Motor neuron (in vitro differentiated cells): ENCODE results near the gene ACMSD. TPM values are rescaled to one million over a fixed set of nuclear protein-coding genes. Genes with fewer than 3 reads are reported as not detected.
A peak's percentile ranks its signal among the peaks of the same experiment; 100 is the strongest.
"Not testable (repeated sequence)": the region's sequence is repeated elsewhere in the genome, so short reads cannot be mapped to it uniquely, and the experiment has no call there.

Source experiments
- ATAC-seq, 8 experiments: fragments of 200-7000 bp; cut with Tn5 transposase; replicated peaks in 6 of 8; 2 replicates each; pipeline ENCODE4 v1.8.0; 2021; ENCODE audit warnings: mild to moderate bottlenecking in 8 of 8, moderate library complexity in 8 of 8
- H3K27ac ChIP-seq, 2 donors: fragments of 250-450 bp; sonication (Bioruptor Pico); 2 replicates each; pipeline ENCODE4 v1.9.0; 2021; ENCODE audit warnings: antibody characterized with exemption in 2 of 2, mild to moderate bottlenecking in 2 of 2, moderate library complexity in 1 of 2
- H3K4me1 ChIP-seq, 2 donors: fragments of 250-450 bp; sonication (Bioruptor Pico); replicated peaks in 1 of 2; 2 replicates each; pipeline ENCODE4 v1.6.1; 2021; ENCODE audit warnings: antibody characterized with exemption in 2 of 2, mild to moderate bottlenecking in 2 of 2, moderate library complexity in 1 of 2
- H3K4me3 ChIP-seq, 5 donors: fragments of 250-450 bp; sonication (Bioruptor Pico); 2 replicates each; pipeline ENCODE4 v1.9.0; 2021; ENCODE audit warnings: antibody characterized with exemption in 5 of 5, mild to moderate bottlenecking in 5 of 5, moderate library complexity in 4 of 5
- whole genome bisulfite sequencing, 10 experiments: fragments of 450-650 bp; shearing (Covaris generic); methylation state at CpG; one replicate each; pipeline ENCODE4 v1.0.0; 2022; 5-methylcytosine and 5-hydroxymethylcytosine counted together
- in situ Hi-C, 9 experiments: fragments of 400-800 bp; cut with MboI; loops; one replicate each; pipeline ENCODE4 v1.15.0; 2021; ENCODE audit warnings: low sequenced_read_pairs in 9 of 9, low pct_unique_long_range_greater_than_20kb in 2 of 9; ENCODE audit not compliant: unreplicated experiment in 9 of 9
- total RNA-seq, 8 experiments: library from RNA; unstranded; fragments of 300-600 nt; gene quantifications; 2 replicates each; pipeline versions ENCODE4 v1.2.3 to v1.2.4, GENCODE V29; 2022

The ACMSD gene
- total RNA-seq, 8 experiments from 2014 or later: 0.16 to 1.5 (median 0.37) TPM; not detected in 1

DNA sequence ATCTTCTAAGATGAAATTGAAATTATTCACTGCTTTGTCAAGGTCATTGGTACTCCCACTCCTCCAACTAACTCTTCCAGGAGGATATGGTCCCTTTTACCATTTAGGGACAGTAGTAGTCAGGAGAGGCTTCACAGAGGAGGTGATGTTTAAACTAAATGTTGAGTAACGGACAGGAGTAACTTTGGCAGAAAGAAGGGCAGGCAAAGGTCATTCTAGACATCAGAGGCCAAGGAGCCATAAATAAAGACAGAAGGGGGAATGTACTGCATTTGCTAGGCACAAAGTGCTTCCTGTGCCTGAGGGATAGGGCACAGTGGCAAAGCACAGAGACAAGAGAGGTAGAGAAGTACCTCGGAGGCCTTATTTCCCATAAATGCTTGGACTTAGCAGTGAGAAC is 14.6 kb upstream of the ACMSD start:
- H3K4me1 ChIP-seq: peaks cover 0 to 4% of the 10 kb centered on the region in 2 donors
- H3K27ac ChIP-seq: no peak overlapping the region
- WGBS, 10 experiments: 22 to 100% (median 95%) methylated on average over 1 to 2 of the region's 2 CpGs; no CpG with 5 or more reads in 2 of the 10 experiments
- in situ Hi-C loops: no loop called here
- ATAC-seq: no peak
- H3K4me3 ChIP-seq: no peak overlapping the region

DNA sequence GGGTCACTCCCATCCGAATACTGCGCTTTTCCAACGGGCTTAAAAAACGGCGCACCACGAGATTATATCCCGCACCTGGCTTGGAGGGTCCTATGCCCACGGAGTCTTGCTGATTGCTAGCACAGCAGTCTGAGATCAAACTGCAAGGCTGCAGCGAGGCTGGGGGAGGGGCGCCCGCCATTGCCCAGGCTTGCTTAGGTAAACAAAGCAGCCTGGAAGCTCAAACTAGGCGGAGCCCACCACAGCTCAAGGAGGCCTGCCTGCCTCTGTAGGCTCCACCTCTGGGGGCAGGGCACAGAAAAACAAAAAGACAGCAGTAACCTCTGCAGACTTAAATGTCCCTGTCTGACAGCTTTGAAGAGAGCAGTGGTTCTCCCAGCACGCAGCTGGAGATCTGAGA is 12.7 kb upstream of the ACMSD start:
- H3K27ac ChIP-seq, H3K4me3 ChIP-seq, in situ Hi-C loops, ATAC-seq, H3K4me1 ChIP-seq: not testable (repeated sequence)
- WGBS, 10 experiments: no CpG with 5 or more reads among the region's 13 CpGs

DNA sequence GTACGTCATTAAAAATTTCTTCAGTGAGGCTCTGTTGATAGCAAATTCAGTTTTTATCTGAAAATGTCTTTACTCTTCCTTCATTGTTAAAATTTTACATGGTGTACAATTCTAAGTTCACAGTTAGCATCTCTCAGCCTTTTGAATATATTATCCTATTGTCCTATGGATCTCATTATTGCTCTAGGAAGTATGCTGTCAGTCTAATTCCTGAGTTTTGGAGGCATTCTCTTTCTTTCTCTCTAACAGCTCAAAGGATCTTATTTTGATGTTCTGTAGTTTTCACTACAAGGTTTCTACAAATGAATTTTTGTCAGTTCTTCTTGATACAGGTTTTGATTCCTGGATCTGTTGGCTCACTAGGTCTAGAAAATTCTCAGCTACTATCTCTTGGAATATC is 2.9 kb upstream of the ACMSD start:
- in situ Hi-C loops: no loop called here
- no peak for ATAC-seq
- no peak overlapping the region for H3K4me3 ChIP-seq
- no peaks in the 10 kb centered on the region for H3K4me1 ChIP-seq
- H3K27ac ChIP-seq: no peak overlapping the region
- 27 to 100% (median 83%) methylated on average over 1 of the region's 1 CpG; no CpG with 5 or more reads in 1 of the 10 experiments for WGBS, 10 experiments

DNA sequence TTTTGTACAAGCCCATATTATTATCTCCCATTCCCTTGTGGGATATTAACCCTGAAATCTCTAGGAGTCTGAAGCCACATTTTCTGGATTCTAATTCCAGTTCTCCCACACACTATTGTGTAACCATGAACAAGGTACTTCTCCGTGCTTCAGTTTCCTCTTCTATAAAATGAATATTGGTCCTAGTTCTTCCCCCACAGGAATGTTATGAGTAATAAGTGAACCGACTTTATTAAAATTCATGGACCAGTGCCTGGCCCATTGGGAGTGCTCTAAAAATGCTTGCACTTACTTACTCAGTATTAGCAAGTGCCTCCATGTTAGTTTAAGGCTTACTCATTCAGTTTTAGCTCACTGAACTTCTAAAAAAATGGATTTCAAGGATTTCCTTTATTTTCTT is 1.4 kb upstream of the ACMSD start:
- in situ Hi-C loops: no loop called here
- no peak overlapping the region for H3K4me3 ChIP-seq
- ATAC-seq: peak in 3 of 8 experiments; percentile 81 to 100 (median 97)
- H3K27ac ChIP-seq: no peak overlapping the region
- no peaks in the 10 kb centered on the region for H3K4me1 ChIP-seq
- WGBS, 10 experiments: 0 to 85% (median 40%) methylated on average over 1 to 2 of the region's 2 CpGs; no CpG with 5 or more reads in 1 of the 10 experiments

DNA sequence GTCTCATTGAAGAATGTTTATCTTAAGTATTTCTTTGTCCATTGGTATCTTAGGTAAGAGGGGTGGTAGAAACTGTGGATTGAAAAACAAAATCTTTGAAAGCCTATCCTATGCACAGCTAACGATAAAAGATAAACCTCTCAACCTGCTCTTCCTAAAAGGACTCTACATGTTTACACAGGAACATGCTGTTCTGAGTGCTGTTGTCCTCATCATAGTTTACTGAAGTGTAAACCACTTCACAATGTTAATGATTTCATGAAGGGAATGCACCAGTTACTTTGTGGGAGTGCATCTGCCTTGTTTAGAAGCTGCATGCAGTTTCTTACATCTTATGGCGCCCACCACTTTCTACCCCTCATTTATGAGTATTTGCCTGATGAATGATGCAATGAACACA is 1.2 kb downstream of the ACMSD start:
- Histone ChIP-seq H3K4me3 (no peak overlapping the region), H3K4me1 (no peaks in the 10 kb centered on the region), H3K27ac (no peak overlapping the region)
- 0 to 100% (median 85%) methylated on average over 1 to 2 of the region's 2 CpGs; no CpG with 5 or more reads in 2 of the 10 experiments for WGBS, 10 experiments
- ATAC-seq: no peak
- in situ Hi-C loops: no loop called here

DNA sequence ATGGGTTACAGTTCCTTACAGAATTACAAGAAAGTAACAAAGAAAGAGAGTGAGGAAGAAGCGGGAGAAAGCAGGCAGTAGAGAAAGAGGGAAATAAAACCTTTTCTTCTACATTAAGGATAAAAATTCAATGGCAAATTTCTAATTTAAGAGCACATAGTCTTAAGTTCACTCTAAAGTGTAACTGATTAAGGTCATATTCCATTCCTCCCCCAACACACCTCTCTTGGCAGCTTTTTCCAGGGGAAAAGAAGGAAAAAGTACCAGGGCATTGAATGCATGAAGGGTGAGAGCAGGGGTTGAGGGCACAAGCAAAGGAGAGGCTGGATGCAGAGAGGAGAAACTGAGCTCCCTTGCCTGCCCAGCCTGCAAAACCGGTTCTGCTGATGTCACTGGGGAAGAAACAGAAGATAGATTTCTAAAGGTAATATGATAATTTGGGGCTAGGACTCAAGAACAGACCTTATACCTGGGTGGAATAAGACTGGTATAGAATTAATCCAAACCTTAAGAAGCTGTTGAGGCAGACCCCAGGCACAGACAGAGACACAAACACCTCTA is 4.6 kb downstream of the ACMSD start:
- no peak for ATAC-seq
- WGBS, 10 experiments: 50 to 100% (median 86%) methylated on average over 1 to 2 of the region's 2 CpGs
- no peak overlapping the region for H3K27ac ChIP-seq
- no peak overlapping the region for H3K4me3 ChIP-seq
- H3K4me1 ChIP-seq: no peaks in the 10 kb centered on the region
- in situ Hi-C loops: no loop called here

DNA sequence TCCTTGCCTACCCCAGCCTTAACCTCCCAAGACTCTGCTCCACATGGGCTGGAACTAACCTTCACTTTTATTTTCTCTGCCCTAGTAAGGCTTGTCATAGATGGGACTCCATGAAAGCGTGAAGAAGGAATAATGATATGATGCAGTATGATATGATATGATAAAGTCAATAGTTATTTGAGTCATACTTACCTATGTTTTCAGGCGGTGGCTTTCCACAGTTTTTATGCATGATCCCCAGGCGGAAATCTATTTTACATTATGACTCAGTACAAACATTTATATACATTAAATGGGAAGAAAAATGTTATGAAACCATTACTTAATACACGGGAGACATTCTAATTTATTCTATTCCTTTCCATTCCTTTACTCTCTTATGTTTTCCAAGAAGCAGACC is 5.6 kb downstream of the ACMSD start:
- in situ Hi-C loops: no loop called here
- no peak overlapping the region for H3K4me3 ChIP-seq
- H3K27ac ChIP-seq: no peak overlapping the region
- ATAC-seq: peak in 2 of 8 experiments; percentile 33 to 53
- WGBS, 10 experiments: 13 to 100% (median 65%) methylated on average over 1 to 4 of the region's 4 CpGs
- no peaks in the 10 kb centered on the region for H3K4me1 ChIP-seq

DNA sequence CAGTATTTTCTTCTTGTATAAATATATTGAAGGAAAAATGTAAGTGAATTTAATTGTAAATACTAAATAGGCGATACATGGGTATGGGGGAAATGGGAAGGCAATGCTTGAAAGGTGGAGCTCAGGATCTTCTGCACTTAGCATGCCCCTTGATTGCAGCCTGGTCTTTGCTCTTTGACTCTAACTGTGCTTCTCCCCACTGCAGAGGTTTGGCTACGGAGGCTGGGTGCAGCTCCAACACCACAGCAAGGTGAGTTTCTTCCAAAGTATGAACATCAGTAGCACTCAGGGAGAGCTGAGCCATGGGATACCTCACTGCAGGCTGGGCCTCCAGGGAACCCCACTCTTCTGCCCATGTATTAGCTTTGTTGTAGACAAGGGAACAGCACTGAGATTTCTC is 6.6 kb downstream of the ACMSD start:
- in situ Hi-C loops: no loop called here
- Histone ChIP-seq H3K27ac (no peak overlapping the region), H3K4me3 (no peak overlapping the region), H3K4me1 (no peaks in the 10 kb centered on the region)
- ATAC-seq: no peak
- 67 to 100% (median 81%) methylated on average over 1 to 2 of the region's 2 CpGs; no CpG with 5 or more reads in 6 of the 10 experiments for WGBS, 10 experiments

DNA sequence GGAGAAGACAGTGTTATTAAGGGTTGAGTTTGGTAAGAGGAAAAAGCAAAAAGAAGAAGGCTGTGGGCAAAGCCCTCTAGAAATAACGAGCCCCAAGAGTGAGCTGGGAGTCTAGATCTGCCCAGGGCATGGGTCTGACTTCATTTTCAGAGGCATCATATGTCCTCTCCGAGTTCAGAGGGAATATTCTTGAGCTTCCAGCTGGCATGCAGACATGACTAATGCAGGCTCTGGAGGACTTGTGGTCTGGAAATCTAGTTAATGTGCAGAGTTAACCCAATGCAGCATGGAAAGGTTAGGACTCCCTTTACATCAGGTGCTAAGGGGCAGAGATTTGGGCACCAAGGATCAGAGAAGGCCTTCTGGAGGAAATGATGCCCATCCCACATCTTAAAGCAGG is 7.3 kb downstream of the ACMSD start:
- in situ Hi-C loops: no loop called here
- no peak overlapping the region for H3K27ac ChIP-seq
- WGBS, 10 experiments: 0 to 44% (median 0%) methylated on average over 1 to 2 of the region's 2 CpGs; no CpG with 5 or more reads in 5 of the 10 experiments
- H3K4me1 ChIP-seq: no peaks in the 10 kb centered on the region
- ATAC-seq: peak in 3 of 8 experiments; percentile 40 to 76 (median 71)
- no peak overlapping the region for H3K4me3 ChIP-seq

DNA sequence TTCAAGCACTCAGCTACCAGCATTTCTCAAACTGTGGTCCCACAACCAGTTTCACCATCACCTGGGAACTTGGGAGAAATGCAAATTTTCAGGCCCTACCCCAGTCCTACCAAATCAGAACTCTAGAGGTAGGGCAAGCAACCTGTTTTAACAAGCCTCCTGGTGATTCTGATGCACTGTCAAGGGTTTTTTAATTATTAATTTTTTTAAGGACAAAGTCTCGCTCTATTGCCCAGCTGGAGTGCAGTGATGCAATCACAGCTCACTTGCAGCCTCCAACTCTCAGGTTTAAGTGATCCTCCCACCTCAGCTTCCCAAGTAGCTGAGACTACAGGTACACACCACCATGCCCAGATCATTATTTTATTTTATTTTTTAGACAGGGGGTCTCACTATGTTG is 7.8 kb downstream of the ACMSD start:
- Histone ChIP-seq H3K4me3 (no peak overlapping the region), H3K27ac (no peak overlapping the region), H3K4me1 (no peaks in the 10 kb centered on the region)
- WGBS, 10 experiments: 40 to 100% (median 86%) methylated on average over 1 of the region's 1 CpG; no CpG with 5 or more reads in 6 of the 10 experiments
- in situ Hi-C loops: no loop called here
- ATAC-seq: no peak

DNA sequence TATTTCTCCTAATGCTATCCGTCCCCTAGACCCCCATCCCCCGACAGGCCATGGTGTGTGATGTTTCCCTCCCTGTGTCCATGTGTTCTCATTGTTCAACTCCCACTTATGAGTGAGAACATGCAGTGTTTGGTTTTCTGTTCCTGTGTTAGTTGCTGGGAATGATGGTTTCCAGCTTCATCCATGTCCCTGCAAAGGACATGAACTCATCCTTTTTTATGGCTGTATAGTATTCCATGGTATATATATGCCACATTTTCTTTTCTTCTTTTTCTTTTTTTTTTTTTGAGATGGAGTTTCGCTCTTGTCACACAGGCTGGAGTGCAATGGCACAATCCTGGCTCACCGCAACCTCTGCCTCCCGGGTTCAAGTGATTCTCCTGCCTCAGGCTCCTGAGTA is 9.2 kb downstream of the ACMSD start:
- H3K27ac ChIP-seq, ATAC-seq, H3K4me1 ChIP-seq, in situ Hi-C loops, H3K4me3 ChIP-seq: not testable (repeated sequence)
- WGBS, 10 experiments: 0 to 100% (median 85%) methylated on average over 1 to 3 of the region's 5 CpGs; no CpG with 5 or more reads in 2 of the 10 experiments

DNA sequence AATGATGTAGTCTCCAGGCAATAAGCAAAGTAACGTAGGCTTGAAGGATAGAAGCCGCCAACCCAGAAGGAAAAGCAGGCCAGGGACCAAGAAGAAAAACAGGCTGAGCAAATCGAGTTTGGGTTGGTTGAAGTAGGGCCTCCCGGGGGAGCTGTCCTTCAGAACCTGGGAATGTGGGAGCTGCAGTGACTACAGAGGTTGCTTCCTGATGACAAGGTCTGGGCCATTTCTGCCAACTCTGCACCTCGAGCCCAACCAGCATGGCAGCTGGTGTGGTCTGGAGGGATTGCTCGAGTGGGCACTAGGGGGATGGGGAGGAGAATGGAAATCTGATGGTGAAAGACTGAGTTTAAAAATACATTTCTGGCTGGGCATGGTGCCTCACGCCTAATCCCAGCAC is 14.1 kb downstream of the ACMSD start:
- in situ Hi-C loops: no loop called here
- Histone ChIP-seq H3K4me1 (no peaks in the 10 kb centered on the region), H3K4me3 (no peak overlapping the region), H3K27ac (no peak overlapping the region)
- no peak for ATAC-seq
- WGBS, 10 experiments: 52 to 100% (median 82%) methylated on average over 2 to 7 of the region's 7 CpGs

DNA sequence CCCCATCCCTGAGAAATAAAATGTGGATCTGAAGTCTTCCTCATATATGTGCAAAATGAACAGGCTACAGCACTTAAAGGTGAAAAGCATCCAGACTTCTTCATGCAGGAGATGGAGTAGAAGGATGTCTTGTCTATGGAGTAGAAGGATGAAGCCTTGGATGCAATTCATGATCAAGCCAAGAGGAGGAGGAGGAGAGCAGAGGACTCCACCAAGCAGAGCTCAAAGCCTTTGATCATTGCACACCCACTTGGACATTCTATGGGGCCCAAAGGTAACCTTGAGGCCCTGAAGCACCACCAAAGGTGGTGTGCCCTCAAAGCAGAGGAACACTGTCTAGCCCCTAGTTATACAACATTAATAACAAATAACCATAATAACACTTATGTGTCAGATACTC is 17.3 kb downstream of the ACMSD start:
- in situ Hi-C loops: no loop called here

DNA sequence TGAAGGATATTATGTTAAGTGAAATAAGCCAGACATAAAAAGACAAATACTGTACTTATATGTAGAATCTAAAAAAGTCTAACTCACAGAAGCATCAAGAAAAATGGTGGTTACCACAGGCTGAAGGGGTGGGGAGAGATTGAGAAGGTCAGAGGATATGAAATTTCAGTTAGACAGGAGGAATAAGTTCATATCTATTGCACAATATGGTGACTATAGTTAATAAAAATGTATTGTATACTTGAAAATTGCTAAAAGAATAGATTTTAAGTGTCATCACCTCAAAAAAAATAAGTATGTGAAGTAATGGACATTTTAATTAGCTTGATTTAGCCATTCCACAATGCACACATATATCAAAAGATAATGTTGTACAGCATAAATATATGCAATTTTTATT is 19.8 kb downstream of the ACMSD start:
- Histone ChIP-seq H3K4me3 (no peak overlapping the region), H3K27ac (no peak overlapping the region), H3K4me1 (no peaks in the 10 kb centered on the region)
- ATAC-seq: no peak
- in situ Hi-C loops: no loop called here

More for the DNA sequence above, 17.3 kb downstream of the ACMSD start:
- ATAC-seq: no peak
- Histone ChIP-seq H3K27ac (no peak overlapping the region), H3K4me3 (no peak overlapping the region), H3K4me1 (no peaks in the 10 kb centered on the region)
